Left ventricle myocardium superior (tissue), 1 donor: Measurements from ENCODE around the gene NTRK2. TPM values are rescaled to one million over a fixed set of nuclear protein-coding genes. Genes with fewer than 3 reads are reported as not detected.

ENCODE experiments used
- ATAC-seq: fragments of 200-7000 bp; cut with Tn5 transposase; one replicate; pipeline ENCODE4 v1.9.1; 2020; ENCODE audit warnings: mild to moderate bottlenecking, moderate library complexity
- DNase-seq: peaks from one replicate; pipeline ENCODE4 v3.0.0-alpha.2; 2020
- intact Hi-C: fragments of 100-400 bp; cut with micrococcal nuclease; formaldehyde crosslinking; loops from one replicate; pipeline ENCODE4 v1.11.0; 2022
- total RNA-seq: library from RNA; stranded (reverse); fragmentation: NEBNext Ultra II Directional; extraction: Animal tissue kit (Norgen Biotek cat#: 25700); gene quantifications from one replicate; pipeline ENCODE4 v1.2.1, GENCODE V29; 2021
- donor health status: DM: no; HTN: yes; CAD: no; lungs with severe emphysema.

The NTRK2 gene
- total RNA-seq, 1 donor from 2014 or later, result 5.5 TPM

DNA sequence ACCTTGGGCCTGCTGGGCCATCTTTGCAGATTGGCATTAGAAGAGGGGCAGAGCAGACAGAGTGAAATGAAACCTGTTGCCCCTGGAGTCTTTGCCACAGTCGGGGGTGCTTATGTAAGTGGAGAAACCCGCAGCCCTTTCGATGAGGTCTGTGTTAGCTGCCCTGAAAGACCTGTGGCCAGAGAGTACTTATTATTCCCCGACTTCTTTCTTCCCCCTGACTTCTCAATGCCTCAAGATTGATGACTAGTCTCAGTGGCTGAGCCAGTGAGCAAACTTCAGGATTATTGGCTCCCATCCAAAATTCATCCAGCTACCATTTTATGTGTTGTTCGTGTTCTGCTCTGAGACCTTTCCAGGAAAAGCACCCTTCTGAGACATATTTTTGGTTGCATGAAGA lies 7.6 kb downstream of the NTRK2 start:
- ATAC-seq, result no peak
- DNase-seq, result no peak
- intact Hi-C loops, result no loop called here

DNA sequence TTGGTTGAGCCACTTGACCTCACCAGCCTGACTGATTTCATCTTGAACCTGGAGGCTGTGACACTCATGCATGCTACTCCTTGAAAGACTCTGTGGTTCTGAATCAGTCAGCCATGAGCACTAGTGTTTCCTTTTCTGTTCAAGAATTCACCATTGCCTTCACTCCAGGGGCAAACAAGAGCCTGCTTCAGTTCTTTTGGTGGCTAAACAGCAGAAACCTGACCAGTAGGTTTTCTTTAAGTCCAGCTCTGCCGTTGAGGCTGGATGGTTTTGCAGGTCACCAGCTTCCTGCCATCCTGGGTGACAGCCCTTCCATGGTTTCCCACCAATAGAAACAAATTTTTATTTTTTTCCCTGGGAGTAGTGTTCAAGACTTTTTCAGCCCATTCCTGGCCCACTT lies 10.0 kb downstream of the NTRK2 start:
- DNase-seq (no peak), ATAC-seq (no peak)
- intact Hi-C loops, result no loop called here

DNA sequence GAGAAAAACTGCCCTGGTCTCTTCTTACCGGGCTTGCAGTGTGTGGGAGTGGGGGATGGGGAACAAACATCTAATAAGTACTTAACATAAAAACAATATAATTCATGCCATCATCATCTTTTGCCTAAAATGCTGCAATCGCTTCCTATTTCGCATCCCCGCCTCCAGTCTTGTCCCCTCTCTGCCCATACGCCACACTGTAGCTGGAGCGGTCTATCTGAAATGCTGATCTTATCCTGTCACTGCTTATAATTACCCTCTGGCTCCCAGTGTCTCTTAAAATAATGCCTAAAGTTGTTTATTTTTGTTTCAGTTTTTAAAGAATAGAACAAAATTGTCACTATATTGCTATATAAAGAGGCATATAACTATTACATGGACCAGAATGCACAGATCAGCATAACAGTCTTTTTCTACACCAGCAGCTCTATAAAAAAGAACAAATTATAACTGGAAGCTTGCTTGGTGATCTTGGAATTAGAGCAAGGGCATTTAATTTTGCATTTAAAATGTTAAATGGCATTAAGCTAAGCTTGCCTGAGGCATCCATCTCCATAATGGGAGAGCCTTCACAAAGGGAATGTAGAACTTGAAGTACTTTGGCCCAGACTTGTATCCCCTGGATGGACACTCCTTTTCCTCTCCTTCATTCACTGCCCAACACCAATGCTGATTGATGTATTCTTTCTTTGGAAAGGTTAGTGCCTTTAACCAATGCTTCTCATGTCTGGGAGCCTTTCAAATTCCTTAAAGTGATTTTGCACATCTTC lies 12.2 kb downstream of the NTRK2 start:
- DNase-seq (no peak), ATAC-seq (no peak)
- intact Hi-C loops, result no loop called here

DNA sequence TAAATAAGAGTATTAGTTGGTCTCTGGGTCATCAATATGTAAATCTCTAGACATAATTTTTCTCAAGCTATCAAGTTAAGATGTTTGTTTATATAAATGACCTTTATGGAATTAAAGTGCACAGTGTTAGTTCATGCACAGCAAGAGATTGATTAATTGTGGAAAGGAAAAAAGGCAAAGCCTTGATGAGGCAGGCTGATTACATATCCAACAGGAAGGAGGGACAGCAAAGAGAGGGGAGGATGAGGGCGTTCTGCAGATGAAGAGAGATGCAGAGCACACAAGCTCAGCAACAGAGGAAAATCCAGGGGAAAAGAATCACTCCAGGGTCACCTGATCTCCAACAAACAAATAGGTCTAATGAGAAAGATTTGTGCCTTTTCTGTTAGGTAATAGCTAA lies 16.5 kb downstream of the NTRK2 start:
- intact Hi-C loops, result no loop called here
- DNase-seq (no peak), ATAC-seq (no peak)

DNA sequence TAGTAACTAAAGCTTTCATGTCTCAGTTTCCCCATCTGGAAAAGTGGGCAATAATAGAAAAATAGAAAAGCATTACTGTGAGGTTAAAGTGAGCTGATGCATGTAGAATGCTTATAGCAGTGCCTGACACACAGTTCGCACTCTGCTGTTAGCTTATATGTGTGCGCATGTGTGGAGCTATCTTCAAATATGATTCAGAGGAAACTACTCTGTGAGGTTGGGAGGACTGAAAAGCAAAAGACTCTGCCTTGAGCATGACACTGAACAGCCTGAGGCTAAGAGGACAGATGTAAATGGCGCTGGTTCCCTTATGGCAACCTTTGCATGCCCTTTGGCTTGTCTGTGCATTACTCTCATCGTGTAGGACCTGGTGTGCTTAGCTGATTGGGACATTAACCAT lies 19.4 kb downstream of the NTRK2 start:
- intact Hi-C loops, result no loop called here
- no peak for ATAC-seq

DNA sequence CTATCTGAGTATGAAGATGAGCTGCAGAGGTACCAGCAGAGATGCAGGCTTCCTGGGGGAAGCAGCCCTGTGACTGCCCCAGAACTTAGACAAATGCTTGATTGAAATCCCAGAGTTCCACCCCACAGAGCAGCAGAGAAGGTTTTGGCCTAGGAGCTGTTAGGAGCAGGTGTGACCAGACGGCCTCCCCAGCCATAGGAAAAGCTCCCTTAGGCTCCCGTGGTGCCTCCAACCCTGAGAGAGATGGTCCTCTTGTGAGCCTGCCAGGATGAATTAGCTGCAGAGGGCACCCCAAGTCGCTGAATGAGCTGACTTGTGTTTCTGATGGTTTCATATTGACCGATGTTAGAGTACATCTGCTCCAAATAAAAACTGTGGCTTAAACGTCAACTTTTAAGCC lies 22.1 kb downstream of the NTRK2 start:
- DNase-seq (no peak), ATAC-seq (no peak)
- intact Hi-C loops, result loop anchor here (10.0 kb wide), 1 partner anchor 263 kb away; no protein-coding TSS in a partner anchor

More for the DNA sequence above, 19.4 kb downstream of the NTRK2 start:
- DNase-seq, result no peak

DNA sequence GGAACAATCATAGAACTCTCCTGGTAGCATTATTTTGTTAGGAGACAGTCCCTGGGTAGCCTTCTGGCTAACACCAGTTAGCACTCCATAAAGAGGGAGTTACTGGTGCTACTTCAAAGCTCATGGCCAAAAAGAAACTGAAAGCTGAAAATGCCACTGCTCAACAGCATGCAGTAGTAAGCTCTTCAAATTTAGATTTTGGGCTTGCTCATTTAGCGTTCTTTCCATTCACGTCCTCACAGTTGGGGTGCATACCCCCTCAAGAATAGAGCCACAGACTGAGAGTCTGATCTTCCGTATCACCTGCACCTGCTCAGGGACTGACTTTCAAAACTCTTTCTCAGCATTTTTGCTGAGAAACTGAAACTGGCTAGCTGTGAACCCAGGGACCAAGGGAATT lies 24.7 kb downstream of the NTRK2 start:
- DNase-seq (no peak), ATAC-seq (no peak)
- intact Hi-C loops, result loop anchor here (10.0 kb wide), 1 partner anchor 261 kb away; no protein-coding TSS in a partner anchor

DNA sequence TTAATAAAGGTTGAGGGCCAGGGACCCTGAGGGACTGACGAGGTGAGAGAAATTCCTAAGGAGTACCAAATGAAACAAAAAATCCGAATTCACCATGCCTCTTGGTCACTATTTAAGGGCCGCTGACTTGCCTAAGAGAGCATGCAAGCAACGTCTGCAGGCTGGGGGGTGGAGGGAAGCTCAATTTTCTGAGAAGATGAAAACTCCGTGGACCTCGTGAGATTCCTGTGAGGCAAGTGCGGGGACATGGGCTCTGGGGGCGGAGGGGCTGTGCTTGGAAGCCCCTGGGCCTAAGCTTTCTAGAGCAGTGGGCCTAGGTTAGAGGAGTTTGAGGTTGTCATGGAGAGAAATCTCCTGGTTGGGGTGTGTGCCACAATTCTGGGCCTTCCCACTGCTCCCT lies 27.5 kb downstream of the NTRK2 start:
- intact Hi-C loops, result loop anchor here (10.0 kb wide), 1 partner anchor 258 kb away; no protein-coding TSS in a partner anchor
- ATAC-seq (no peak), DNase-seq (no peak)

DNA sequence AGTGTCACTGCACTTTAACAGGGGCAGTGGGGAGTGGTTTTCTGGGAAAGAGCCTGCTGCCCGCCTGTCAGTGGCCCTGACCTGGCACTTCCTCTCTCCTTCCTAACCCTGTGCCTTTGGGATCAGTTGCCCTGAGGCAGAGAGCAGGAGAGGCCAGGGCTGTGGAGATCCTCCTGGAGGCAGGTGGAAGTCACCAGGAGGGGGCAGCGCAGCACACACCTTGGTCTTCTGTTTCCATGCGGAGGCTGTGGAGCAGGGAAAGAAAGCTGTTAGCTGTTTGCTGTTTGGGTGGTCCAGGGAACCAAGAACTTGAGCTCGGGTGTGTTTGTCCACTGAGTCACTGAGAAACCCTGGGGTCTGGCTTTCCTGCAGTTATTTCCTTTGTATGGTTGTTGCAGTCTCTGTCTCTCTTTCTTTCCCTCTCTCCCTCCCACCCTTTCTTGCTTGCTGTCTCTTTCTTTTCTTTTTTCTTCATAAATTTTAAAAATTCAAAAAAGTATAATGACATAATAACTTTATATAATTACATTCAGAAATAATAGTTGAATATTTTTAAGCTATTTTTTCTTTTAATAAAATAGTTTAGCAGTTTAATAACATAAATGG lies 28.1 kb downstream of the NTRK2 start:
- intact Hi-C loops, result loop anchor here (10.0 kb wide), 1 partner anchor 257 kb away; no protein-coding TSS in a partner anchor
- peak; percentile 84 for DNase-seq
- ATAC-seq, result peak; percentile 85

DNA sequence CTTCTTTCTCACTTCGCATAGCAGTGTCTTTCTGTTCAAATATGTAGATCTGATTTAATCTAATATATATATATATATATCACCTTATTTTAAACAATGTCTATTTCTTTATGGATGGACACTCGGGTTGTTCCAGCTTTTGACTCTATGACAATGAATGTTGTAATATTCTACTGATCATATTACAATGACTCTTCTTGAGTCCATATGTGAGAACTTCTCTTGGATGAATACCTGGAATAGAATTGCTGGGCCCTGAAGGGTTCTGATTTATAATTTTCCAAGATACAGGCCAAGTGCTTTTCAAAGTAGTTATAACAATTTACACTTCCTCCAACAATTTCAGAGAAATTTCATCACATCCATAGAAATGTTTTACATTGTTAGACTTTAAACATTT lies 28.8 kb downstream of the NTRK2 start:
- DNase-seq, result no peak
- intact Hi-C loops, result loop anchor here (10.0 kb wide), 1 partner anchor 256 kb away; no protein-coding TSS in a partner anchor
- no peak for ATAC-seq

DNA sequence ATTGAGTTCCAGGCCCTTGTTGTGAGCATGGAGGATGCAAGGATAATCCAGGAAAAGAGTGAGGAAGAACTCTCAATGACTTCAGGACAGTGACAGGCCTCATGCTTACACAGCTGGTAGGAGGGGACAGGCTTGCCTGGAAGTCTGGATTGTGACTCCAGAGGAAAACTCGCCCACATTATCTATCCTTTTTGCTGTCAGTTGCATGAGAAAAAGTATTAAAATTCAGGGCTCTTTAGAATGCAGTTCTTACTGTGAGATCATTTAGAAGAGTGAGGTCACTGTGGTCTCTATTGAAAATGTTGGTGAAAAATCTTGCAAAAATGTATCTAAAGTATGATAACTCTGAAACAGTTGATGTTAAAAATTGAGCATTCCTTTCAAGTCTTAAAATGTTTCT lies 30.5 kb downstream of the NTRK2 start:
- ATAC-seq (no peak), DNase-seq (no peak)
- intact Hi-C loops, result loop anchor here (10.0 kb wide), 1 partner anchor 255 kb away; no protein-coding TSS in a partner anchor

DNA sequence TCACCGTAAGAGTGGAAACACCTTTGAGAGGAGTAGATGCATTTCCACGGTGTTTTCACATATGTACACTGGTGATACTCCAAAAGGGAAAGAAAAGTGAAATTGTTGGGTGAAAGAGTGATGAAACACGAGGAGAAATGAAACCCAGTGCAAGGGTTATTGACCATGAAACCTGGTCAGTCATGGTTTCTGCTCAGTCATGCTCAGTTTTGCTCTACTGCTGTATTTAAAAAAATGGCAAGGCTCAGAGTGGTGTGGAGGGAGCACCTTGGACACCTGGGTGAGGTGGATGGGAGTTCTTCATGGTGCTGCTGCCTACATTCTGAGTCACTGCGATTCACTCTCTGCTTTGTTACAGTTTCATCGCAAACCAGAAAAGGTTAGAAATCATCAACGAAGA lies 32.3 kb downstream of the NTRK2 start:
- DNase-seq (no peak), ATAC-seq (no peak)
- intact Hi-C loops, result no loop called here

DNA sequence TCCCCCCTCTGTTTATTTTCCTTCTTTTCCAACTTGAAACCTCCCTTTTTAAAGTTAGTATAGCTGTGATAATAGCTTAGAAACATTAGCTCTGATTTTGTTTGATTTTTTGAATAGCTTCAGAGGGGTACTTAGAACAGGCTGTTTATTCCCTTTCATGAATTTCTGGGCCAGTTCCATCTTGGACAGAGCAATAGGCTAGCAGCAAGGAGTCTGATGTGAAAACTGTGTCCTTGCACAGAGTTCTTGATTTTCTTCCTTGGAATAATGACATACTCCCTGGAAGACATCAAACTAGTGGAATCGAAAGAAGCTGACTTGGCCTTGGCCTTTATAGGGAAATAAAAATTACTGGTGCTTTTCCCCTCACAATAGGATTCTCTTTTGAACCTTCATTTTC lies 32.9 kb downstream of the NTRK2 start:
- intact Hi-C loops, result no loop called here
- DNase-seq (no peak), ATAC-seq (peak; percentile 64)

DNA sequence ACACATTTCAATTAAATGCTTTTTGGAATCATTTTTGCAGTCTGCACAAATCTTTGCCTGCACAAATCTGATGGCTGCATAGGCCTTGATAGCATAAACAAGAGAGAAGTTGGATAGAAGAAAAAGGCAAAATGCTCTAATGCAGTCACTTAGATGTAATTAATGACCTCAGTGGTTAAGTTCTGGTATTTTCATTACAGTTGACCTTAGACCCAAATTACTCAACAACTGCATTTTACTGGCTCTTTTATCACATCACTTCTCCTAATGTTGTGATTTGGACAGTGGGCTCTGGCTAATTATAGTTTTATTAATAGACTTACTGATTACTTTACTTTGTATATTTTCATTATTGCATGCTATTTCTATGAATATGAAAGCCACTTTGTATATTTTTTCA lies 34.3 kb downstream of the NTRK2 start:
- intact Hi-C loops, result no loop called here

DNA sequence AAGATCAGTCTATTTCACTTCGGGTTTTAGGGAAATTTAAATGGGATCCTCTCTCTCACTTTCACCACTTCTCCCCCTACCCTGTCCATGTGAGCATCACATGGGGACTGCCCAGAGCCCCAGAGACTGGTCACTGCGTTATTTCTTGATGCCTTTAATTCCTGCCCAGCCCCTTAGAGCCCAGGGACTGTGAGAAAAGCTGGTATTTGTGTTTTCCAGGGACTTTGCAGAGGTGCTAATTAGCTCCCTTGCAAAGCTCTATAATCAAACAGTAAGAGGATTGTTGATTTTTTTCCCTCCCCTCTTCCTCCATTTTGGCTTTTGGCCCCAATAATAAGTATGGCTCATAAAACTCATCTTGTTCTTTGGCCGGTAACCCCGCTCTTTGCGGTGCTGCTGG lies 35.6 kb downstream of the NTRK2 start:
- intact Hi-C loops, result no loop called here
- DNase-seq (no peak), ATAC-seq (no peak)

More for the DNA sequence above, 34.3 kb downstream of the NTRK2 start:
- ATAC-seq, result no peak
- no peak for DNase-seq

DNA sequence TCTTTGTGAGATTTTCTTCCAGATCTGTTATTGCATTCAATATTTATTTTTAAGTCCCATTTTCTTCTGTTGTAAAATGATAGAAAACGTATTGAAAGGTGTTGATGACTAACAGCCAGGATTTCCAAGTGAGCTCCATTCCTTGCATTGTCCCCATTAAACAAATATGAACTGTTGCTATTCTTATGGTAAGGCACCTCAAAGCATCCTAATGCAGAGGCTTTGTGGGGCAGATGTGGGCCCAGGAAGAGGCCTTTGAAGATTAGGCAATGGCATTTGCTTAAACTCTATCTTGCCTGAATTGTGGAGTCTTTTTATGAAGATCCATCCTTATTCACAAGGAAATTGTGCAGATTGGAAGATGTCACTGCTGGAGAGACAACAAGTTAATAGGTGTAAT lies 38.9 kb downstream of the NTRK2 start:
- no peak for DNase-seq
- no peak for ATAC-seq
- intact Hi-C loops, result no loop called here

DNA sequence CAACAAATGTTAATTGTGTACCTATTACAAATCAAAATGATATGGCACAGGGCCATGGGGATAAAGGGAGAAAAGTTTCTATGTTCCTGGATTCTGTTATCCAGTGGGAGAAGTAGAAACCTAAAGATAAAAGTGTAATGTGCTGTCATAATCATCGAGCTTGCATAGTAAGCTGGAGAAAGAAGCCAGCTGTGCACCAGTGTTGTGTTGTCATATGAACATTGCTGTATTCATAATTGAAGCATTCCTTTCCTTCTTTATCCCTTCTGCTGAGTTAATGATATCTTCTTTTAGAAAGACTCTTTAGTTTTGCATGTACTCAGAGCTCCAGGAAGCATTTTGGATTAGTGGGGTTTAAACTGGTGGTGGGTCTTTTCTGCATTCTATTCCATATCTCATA lies 39.5 kb downstream of the NTRK2 start:
- ATAC-seq, result no peak
- DNase-seq, result no peak
- intact Hi-C loops, result no loop called here

DNA sequence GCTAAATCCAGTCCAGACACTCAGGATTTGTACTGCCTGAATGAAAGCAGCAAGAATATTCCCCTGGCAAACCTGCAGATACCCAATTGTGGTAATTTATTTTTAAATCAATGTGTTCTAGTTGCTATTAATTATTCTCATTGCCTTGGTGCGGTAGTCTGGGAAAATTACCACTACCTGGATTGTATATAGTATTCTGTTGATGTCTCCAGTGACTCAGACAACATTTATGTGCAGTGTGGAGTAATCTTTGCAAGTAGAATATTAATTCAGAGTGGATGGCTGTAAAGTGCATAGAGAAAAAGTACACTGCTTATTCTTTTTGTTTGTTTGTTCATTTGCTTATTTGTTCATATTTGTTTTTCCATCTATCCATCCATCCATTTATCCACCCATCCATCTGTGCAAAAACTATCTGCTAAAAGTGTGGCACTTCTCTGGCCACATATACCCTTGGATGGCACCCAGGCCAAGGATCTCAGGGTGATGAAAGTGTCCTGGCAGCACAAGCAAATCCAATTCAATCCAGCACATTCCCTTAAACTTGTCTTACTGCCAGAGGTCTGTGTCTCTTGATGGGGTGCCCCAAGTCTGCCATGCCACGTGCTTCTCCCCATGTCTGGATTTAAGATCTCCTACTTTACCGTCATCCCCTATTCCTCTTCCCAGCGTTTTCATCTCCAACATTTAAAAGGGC lies 41.3 kb downstream of the NTRK2 start:
- DNase-seq (peak; percentile 40), ATAC-seq (peak; percentile 84)
- intact Hi-C loops, result no loop called here

DNA sequence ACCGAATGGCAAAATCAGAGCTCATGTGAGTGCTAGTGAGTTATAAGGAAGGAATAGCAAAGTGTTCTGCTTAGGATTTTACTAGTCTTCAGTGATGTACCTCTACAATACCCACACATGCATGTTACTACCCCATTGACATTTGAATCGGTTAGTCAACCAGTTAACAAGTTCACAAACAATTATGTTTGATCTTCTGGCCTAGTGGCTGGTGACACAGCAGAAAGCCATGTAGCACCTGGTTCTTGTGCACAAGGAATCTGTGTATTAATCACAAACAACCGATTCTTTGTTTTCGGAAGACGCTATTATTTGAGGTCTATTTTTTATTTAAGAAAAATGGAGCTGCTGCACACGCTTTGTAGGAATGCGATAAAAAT lies 41.9 kb downstream of the NTRK2 start:
- intact Hi-C loops, result no loop called here
- DNase-seq (no peak), ATAC-seq (no peak)

DNA sequence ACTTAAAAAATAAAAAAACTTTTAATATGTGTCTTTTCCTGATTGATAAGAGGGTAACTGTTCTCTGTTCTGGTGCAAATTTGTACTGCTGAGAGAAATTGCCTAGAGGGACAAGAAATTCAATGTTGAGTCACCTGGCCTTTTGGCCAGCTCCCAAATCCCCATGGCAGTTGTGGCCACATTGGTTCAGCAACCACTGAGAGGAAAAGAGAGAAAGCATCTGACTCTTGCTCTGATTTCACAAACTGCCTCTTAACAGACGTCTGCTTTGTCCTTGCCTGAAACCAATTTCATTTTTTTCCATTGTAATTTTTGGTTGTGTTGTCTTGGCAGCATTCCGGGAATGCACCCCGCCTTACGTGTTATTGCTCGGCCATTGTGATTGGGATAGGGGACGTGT lies 42.4 kb downstream of the NTRK2 start:
- intact Hi-C loops, result no loop called here
- DNase-seq (peak; percentile 35), ATAC-seq (no peak)
